ENCODE results near the gene CD274.

- no peak for TF ChIP-seq CTCF (IDR thresholded peaks at IDR 0.05)
- no peak for TF ChIP-seq POLR2A (IDR thresholded peaks at IDR 0.05)
Observed at GRCh38 chr9:5509573-5509972, 59.2 kb downstream of the CD274 start.

All from heart left ventricle (tissue), 13 donors.